WERI-Rb-1 (cell line): ENCODE results near the gene STAMBPL1.

ENCODE experiments used
- DNase-seq: peaks from one replicate; pipeline ENCODE4 v3.0.0-alpha.2; 2020
- H3K27ac ChIP-seq: fragments of 250-450 bp; sonication (Bioruptor Pico); 2 replicates; pipeline ENCODE4 v1.5.1; 2020; ENCODE audit warnings: mild to moderate bottlenecking, moderate library complexity
- H3K27me3 ChIP-seq: fragments of 250-450 bp; sonication (Bioruptor Pico); 2 replicates; pipeline ENCODE4 v1.5.1; 2021; ENCODE audit warnings: mild to moderate bottlenecking, low read depth, moderate library complexity; ENCODE audit not compliant: insufficient read depth, severe bottlenecking
- H3K36me3 ChIP-seq: fragments of 250-450 bp; sonication (Bioruptor Pico); 2 replicates; pipeline ENCODE4 v1.5.1; 2020; ENCODE audit warnings: mild to moderate bottlenecking, moderate library complexity
- H3K4me3 ChIP-seq: 2 replicates; pipeline ENCODE4 v1.5.1; 2011; ENCODE audit warnings: low read depth, mild to moderate bottlenecking, control low read depth, low read length
- H3K9me3 ChIP-seq: fragments of 250-450 bp; sonication (Bioruptor Pico); 2 replicates; pipeline ENCODE4 v1.5.1; 2021; ENCODE audit warnings: mild to moderate bottlenecking, moderate library complexity; ENCODE audit not compliant: severe bottlenecking
- CTCF ChIP-seq: IDR thresholded peaks from 2 replicates; pipeline ENCODE4 v1.5.1; 2011; ENCODE audit warnings: low read depth, mild to moderate bottlenecking, control low read depth, inconsistent platforms, low read length

Gene STAMBPL1

GRCh38 chr10:88961266-88961665 lies 81.2 kb downstream of the STAMBPL1 start:
- no peak for TF ChIP-seq CTCF
- Histone ChIP-seq H3K9me3 (no peaks in the 10 kb centered on the region), H3K36me3 (no peaks in the 10 kb centered on the region), H3K27ac (no peak overlapping the region), H3K4me3 (no peak overlapping the region), H3K27me3 (no peaks in the 10 kb centered on the region)
- DNase-seq = no peak

- Histone ChIP-seq H3K36me3 (no peaks in the 10 kb centered on the region), H3K9me3 (no peaks in the 10 kb centered on the region), H3K4me3 (no peak overlapping the region), H3K27ac (no peak overlapping the region), H3K27me3 (no peaks in the 10 kb centered on the region)
- DNase-seq = no peak
- no peak for TF ChIP-seq CTCF
Measured at GRCh38 chr10:88962336-88962735, 82.3 kb downstream of the STAMBPL1 start.

GRCh38 chr10:88963318-88963717 lies 83.3 kb downstream of the STAMBPL1 start:
- TF ChIP-seq CTCF = no peak
- H3K27ac ChIP-seq = no peak overlapping the region
- DNase-seq = no peak
- no peaks in the 10 kb centered on the region for H3K27me3 ChIP-seq
- H3K4me3 ChIP-seq = no peak overlapping the region
- H3K9me3 ChIP-seq = no peaks in the 10 kb centered on the region
- H3K36me3 ChIP-seq = no peaks in the 10 kb centered on the region

GRCh38 chr10:88964360-88964759 lies 84.3 kb downstream of the STAMBPL1 start:
- Histone ChIP-seq H3K27ac (no peak overlapping the region), H3K9me3 (no peaks in the 10 kb centered on the region), H3K27me3 (no peaks in the 10 kb centered on the region), H3K36me3 (no peaks in the 10 kb centered on the region), H3K4me3 (no peak overlapping the region)
- DNase-seq = no peak
- no peak for TF ChIP-seq CTCF

GRCh38 chr10:88964869-88965415 lies 84.9 kb downstream of the STAMBPL1 start:
- TF ChIP-seq CTCF = no peak
- no peak for DNase-seq

GRCh38 chr10:88966797-88967196 lies 86.8 kb downstream of the STAMBPL1 start:
- no peaks in the 10 kb centered on the region for H3K36me3 ChIP-seq
- H3K27me3 ChIP-seq = no peaks in the 10 kb centered on the region
- H3K9me3 ChIP-seq = no peaks in the 10 kb centered on the region
- no peak overlapping the region for H3K4me3 ChIP-seq
- no peak for TF ChIP-seq CTCF
- no peak overlapping the region for H3K27ac ChIP-seq
- DNase-seq = no peak

More at GRCh38 chr10:88964869-88965415, 84.9 kb downstream of the STAMBPL1 start:
- no peaks in the 10 kb centered on the region for H3K36me3 ChIP-seq
- H3K9me3 ChIP-seq = no peaks in the 10 kb centered on the region
- H3K27ac ChIP-seq = no peak overlapping the region
- no peak overlapping the region for H3K4me3 ChIP-seq
- H3K27me3 ChIP-seq = no peaks in the 10 kb centered on the region
